GM19324 (cell line): Measurements from ENCODE around the gene CABLES1.

Experiments
- ATAC-seq: cut with Tn5 transposase; IDR thresholded peaks from one replicate; pipeline ENCODE4 v1.9.1; 2021; ENCODE audit warnings: mild to moderate bottlenecking, moderate library complexity; ENCODE audit not compliant: unreplicated experiment, low FRiP score

CABLES1 gene

DNA sequence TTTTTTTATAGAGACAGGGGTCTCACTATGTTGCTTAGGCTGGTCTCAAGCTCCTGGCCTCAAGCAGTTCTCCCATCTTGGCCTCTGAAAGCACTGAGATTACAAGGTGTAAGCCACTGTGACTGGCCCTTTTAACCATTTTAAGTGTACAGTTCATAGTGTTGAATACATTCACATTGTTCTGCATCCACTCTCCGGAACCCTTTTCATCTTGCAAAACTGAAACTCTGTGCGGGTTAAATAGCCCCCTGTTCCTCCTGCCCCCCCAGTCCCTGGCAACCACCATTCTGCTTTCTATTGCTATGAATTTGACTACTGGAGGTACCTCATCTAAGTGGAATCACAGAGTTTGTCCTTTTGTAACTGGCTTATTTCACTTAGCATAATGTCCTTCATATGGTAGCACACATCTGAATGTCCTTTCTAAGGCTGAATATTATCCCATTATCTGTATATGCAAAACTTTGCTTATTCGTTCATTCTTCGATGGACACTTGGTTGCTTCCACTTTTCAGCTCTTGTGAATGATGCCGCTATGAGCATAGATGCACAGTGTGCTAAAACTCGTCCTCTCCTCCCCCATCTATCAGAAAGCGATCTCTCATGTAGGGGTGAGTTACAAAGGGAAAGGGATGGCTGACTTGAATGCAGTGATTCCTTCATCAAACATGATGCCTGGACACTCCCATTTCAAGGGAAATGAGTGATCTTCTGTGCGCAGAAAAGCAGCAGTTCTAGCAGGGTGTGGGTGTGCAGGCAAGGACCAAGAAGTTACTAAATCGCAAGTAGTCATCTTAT is 30.2 kb downstream of the CABLES1 start:
- ATAC-seq, result no peak

DNA sequence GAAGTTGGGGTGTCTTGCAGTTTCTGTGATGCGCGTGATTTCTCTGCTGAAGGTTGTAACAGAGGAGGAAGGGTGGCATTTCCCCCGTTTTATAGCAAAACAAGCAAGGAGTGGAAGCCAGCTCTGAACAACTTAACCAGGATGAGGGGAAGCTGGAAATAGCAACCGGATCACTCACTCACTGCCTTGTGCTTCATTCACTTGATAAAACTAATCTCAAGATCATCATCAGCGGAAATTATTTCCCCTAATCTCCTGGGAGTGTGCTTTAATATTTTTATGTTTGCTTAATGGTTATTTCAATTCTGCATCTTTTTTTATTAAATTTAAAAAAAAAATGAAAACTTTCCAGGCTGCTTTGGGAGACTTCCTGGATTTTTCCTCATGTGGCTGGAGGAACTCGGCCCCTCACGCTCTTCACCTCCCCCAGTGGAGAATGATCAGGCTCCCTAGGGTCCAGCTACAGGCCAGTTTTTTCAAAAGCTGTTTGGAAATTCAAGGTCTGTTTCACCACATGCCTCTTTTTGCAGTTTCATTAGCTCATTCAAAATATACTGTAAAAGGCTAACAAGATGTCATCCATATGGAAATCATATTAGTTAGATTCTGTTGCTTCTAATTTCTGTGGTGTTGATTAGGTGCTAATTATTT is 31.7 kb downstream of the CABLES1 start:
- no peak for ATAC-seq

- ATAC-seq, result no peak
Measured at GRCh38 chr18:23169673-23170044, 34.4 kb downstream of the CABLES1 start.

DNA sequence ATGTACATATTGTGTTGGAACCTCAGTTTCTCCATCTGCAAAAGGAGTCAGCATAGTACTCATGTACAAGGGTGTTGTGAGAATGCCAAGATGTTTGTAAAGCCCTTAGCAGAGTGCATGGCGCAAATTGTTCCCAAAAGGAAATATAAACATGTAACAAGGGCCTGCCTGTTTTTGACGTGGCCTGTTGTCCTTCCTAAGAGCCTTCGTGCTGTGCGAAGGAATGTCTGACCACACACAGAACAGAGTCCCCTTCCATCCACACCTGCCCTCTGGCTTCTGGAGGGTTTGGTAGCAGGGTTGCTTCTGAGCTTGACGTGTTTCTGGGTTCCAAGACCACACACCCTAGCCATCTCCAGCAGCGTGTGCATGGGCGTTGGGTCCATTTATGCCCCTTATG is 34.9 kb downstream of the CABLES1 start:
- ATAC-seq, result no peak

DNA sequence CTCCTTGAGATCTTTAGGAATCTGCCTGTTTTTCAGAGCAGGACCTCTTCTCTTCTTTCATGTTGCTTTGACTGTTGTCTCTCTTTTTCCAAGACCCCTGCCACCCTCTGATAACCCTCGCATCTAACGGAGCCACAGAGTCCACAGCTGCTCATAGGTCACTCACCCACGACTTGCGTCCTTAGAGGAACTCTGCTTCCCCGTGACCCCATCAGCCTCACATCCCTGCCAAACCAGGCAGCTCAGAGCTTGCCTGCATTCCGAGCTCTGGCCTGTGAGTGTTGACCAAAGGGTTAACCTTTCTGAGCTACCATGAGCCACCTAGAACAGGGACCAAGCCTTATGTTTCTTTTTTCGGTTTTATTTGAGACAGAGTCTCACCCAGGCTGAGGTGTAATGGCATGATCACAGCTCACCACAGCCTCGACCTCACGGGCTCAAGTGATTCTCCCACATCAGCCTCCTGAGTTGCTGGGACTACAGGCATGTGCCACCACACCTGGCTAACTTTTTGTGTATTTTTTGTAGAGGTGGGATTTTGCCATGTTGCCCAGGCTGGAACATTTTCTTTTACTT is 36.4 kb downstream of the CABLES1 start:
- ATAC-seq, result no peak

GRCh38 chr18:23172591-23173380 is 37.5 kb downstream of the CABLES1 start:
- no peak for ATAC-seq

DNA sequence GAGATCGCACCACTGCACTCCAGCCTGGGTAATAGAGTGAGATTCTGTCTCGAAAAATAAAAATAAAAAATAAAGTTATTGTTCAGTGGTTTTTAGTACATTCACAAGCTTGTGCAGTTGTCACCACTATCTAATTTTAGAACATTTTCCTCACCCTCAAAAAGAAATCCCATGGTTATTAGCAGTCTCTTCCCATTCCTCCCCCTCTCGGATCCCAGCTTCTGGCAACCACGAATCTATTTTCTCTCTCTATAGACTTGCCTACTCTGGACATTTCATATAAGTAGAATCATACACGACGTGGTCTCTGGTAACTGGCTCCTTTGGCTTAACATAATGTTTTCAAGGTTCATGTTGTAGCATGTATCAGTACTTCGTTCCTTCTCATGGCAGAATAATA is 38.6 kb downstream of the CABLES1 start:
- ATAC-seq, result no peak

DNA sequence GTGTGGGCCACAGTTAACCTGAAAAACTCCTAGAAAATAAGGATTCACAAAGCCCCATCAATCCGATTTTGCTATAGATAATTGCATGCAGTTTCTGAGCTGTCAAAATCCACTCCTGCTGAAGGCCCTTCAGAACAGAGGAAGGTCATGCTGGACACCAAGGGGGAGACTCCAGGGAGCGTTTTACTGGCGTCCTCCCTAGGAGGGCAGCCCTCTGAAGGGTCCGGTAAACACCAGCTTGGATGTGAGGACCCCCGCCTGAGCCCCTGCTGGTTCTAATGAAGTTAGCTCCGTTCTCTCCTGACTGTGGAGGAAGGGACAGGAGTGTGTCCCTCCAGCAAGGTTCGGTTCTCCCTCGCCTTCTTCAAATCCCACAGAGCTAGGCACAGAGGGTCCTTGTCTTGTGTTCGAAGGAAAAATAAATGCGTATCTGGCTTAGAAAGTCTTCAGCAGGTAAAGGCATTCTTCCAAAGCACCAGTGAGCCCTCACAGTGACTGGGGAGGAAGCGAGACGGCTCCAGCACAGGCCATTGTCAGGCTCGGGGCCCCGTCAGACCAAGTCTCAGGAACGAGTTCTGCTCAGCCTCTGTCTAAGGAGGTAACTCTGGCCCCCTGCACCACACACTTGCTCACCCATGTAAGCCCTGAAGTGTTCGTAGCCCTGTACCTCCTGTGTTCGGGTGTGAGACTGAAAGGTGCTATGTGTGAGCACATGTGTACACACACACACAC is 41.6 kb downstream of the CABLES1 start:
- ATAC-seq, result no peak

DNA sequence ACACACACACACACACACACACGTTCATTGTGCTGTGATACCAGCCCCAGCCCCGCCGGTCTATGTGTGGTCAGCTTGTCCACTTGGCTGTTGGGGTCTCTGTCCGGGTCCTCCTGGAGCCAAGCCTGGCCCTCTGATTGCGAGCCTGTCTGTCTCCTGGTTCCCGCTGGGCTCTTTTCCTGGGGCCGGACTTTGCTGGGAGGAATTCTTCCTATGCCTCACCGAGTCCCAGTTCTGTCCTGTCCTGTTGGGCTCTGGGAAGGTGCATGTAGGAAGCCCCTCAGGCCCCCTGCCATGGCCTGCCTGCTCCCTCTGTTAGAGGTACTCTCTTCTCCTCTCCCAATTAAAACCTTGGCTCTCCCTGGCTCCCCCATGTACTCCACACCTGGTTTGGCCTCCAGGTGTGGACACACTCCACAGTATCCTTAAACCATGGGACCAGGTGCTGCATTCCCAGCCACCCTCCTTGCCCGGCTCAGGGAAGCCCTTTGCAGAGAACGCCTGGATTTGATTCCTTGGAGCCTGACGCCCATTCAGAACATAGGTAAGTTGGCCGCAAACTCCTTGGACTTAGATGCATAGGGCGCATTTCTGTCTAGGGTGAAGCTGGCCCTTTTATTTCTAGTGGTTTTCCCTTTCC is 42.3 kb downstream of the CABLES1 start:
- no peak for ATAC-seq

DNA sequence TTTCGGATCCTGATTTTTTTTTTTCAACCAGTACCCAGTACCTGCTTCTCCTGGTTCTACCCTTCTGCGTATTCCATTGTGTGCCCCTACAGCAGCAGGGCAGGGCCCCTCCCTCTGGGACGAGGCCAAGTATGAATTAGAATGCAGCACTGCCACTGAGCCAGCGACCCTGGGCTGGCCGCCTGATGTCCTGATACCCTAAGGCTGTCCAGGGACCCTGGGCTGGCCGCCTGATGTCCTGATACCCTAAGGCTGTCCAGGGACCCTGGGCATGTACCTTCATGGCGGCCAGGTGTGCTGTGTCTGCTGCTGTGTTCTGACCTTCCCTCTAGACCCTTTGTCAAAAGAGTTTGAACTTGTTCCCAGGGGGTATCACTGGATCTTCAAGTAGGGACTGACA is 42.9 kb downstream of the CABLES1 start:
- ATAC-seq, result no peak

DNA sequence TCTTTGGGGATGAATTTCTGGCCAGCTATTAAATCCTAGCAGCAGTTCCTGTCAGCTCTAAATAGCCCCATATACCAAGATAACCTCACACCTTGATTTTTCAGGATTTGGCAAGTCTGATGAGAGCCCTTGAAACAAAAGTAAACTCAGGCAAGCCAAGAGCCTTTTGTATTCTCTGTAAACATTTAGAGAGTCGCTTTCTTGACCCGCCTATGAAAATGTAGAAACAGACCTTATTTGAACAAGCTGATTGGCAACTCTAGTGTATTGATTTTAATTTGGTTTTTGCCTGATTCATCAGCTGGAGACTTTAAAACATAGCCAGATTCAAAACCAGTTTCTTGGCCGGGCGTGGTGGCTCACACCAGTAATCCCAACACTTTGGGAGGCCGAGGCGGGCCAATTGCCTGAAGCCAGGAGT is 43.4 kb downstream of the CABLES1 start:
- no peak for ATAC-seq

DNA sequence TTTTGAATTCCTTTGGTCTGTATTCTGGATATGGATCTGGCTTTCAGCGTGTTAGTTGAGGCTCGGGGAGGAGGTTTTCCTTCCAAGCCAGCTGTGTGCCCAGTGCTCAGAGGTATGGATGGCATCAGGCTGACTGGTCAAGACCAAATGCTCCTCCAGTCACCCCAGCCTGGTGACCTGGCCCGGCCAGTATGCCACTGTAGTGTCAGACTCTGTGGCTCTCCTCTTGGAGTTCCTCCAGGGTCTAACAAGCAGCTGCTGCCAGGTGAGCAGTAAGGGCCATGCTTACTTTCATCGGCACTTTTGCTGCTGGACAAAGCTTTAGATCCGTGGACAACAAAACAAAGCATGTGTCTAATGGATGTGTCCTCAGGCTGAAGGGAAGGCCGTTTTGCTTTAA is 44.1 kb downstream of the CABLES1 start:
- ATAC-seq, result no peak

GRCh38 chr18:23181547-23181946 is 46.3 kb downstream of the CABLES1 start:
- ATAC-seq, result no peak

GRCh38 chr18:23182606-23183005 is 47.3 kb downstream of the CABLES1 start:
- no peak for ATAC-seq

GRCh38 chr18:23183411-23184150 is 48.3 kb downstream of the CABLES1 start:
- ATAC-seq, result no peak

DNA sequence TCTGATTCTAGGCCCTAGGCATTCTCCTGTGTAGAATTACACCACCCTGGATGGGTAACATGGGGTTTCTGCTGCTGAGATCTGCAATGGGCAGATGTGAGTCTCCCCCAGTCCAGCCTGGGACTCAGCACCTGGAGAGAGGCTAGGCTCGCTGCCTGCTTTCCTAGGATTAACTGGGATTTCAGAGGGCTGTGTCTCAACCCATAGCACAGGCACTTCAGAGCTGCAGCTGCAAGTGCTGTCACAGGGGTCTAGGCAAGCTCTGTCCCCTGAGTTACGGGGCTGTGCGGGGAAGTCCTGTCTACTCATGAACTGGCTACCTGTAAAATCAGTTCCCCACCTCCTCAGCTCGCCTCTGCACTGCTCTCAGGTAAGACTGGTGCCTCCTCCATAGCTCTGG is 51.5 kb downstream of the CABLES1 start:
- no peak for ATAC-seq

GRCh38 chr18:23188068-23188760 is 52.9 kb downstream of the CABLES1 start:
- ATAC-seq, result no peak

DNA sequence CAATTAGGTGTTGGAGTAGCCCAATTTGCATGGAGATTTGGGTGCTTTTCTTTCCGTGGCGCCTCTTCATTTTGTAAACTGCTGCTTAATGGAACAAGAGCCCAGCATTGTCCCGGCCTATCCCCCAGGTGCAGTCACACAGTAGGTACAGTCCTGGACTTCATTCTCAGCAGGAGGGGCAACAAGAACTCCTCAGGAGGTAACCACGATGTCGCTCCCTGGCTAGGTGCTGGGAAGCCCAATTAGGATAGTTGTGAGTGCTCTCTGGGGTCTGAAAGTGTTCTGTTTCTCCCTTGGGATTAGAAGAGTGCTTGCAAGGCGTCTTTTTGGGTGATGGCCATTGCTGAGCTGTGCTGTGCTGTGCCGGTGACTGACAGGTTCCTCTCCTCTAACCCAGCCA is 53.8 kb downstream of the CABLES1 start:
- ATAC-seq, result no peak
